ENCODE data around the gene CTNND2.

DNA sequence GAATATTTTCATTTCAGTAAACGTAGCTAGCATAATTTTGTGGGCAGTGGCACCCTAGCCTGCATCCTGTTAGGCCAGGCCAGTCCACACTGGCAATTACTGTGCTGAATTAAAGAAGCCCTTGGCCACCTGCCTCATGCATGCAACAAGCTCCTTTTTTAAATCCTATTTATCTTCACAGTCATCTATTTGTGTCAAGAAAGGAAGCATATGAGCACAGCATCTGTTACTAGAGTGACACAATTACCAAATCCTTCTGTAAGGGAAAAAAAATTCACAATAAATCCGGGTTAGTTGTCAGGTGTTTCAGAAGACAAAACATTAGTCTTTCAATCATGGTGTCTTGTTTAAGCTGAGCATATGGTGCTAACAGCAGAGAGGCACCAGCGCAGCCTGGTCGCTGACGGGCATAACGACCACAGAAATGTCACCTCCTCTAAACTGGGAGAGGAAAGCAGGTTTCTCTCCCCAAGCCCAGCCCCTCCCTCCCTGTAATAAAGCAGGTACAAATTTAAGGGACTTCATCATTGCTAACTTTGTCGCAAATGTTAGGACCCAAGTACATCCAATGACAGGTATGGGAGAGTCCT lies 520.6 kb downstream of the CTNND2 start:
- TF ChIP-seq, protein P1, sequence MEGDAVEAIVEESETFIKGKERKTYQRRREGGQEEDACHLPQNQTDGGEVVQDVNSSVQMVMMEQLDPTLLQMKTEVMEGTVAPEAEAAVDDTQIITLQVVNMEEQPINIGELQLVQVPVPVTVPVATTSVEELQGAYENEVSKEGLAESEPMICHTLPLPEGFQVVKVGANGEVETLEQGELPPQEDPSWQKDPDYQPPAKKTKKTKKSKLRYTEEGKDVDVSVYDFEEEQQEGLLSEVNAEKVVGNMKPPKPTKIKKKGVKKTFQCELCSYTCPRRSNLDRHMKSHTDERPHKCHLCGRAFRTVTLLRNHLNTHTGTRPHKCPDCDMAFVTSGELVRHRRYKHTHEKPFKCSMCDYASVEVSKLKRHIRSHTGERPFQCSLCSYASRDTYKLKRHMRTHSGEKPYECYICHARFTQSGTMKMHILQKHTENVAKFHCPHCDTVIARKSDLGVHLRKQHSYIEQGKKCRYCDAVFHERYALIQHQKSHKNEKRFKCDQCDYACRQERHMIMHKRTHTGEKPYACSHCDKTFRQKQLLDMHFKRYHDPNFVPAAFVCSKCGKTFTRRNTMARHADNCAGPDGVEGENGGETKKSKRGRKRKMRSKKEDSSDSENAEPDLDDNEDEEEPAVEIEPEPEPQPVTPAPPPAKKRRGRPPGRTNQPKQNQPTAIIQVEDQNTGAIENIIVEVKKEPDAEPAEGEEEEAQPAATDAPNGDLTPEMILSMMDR (IDR thresholded peaks at IDR 0.05): no peak
- TF ChIP-seq EZH2 (IDR thresholded peaks at IDR 0.05; ENCODE audit: borderline replicate concordance, insufficient read depth, low read depth, low read length, poor library complexity, severe bottlenecking): no peak
